Measurements from ENCODE around the gene TENM4.
"Not testable (repeated sequence)": the region's sequence is repeated elsewhere in the genome, so short reads cannot be mapped to it uniquely, and the experiment has no call there.

TENM4 gene

GRCh38 chr11:78642979-78643675, 797.7 kb downstream of the TENM4 start:
- in situ Hi-C loops (cut with MboI; ENCODE audit: low pct_unique_long_range_greater_than_20kb, low sequenced_read_pairs, unreplicated experiment), result loop anchor here (25.0 kb wide), 1 partner anchor 444 kb away; no protein-coding TSS in a partner anchor
- no peak for DNase-seq (ENCODE audit: low spot score)
- no peak for TF ChIP-seq CTCF (IDR thresholded peaks at IDR 0.05; ENCODE audit: extremely low read depth, insufficient read depth, missing control alignments)

GRCh38 chr11:78641541-78641940, 799.3 kb downstream of the TENM4 start:
- no peak for DNase-seq (ENCODE audit: low spot score)
- TF ChIP-seq CTCF (IDR thresholded peaks at IDR 0.05; ENCODE audit: extremely low read depth, insufficient read depth, missing control alignments), result no peak
- in situ Hi-C loops (cut with MboI; ENCODE audit: low pct_unique_long_range_greater_than_20kb, low sequenced_read_pairs, unreplicated experiment), result loop anchor here (25.0 kb wide), 1 partner anchor 446 kb away; no protein-coding TSS in a partner anchor

- no peak for DNase-seq (ENCODE audit: low spot score)
- no peak for TF ChIP-seq CTCF (IDR thresholded peaks at IDR 0.05; ENCODE audit: extremely low read depth, insufficient read depth, missing control alignments)
- in situ Hi-C loops (cut with MboI; ENCODE audit: low pct_unique_long_range_greater_than_20kb, low sequenced_read_pairs, unreplicated experiment), result loop anchor here (25.0 kb wide), 1 partner anchor 448 kb away; no protein-coding TSS in a partner anchor
These were observed 802.0 kb downstream of the TENM4 start for GRCh38 chr11:78638704-78639380.

GRCh38 chr11:78637527-78637926, 803.3 kb downstream of the TENM4 start:
- in situ Hi-C loops (cut with MboI; ENCODE audit: low pct_unique_long_range_greater_than_20kb, low sequenced_read_pairs, unreplicated experiment), result loop anchor here (25.0 kb wide), 1 partner anchor 450 kb away; no protein-coding TSS in a partner anchor
- not testable (repeated sequence) for DNase-seq (ENCODE audit: low spot score)

GRCh38 chr11:78635814-78636506, 804.9 kb downstream of the TENM4 start:
- in situ Hi-C loops (cut with MboI; ENCODE audit: low pct_unique_long_range_greater_than_20kb, low sequenced_read_pairs, unreplicated experiment), result loop anchor here (25.0 kb wide), 1 partner anchor 451 kb away; no protein-coding TSS in a partner anchor

GRCh38 chr11:78633516-78634310, 807.1 kb downstream of the TENM4 start:
- DNase-seq (ENCODE audit: low spot score), result no peak
- in situ Hi-C loops (cut with MboI; ENCODE audit: low pct_unique_long_range_greater_than_20kb, low sequenced_read_pairs, unreplicated experiment), result loop anchor here (25.0 kb wide), 1 partner anchor 454 kb away; no protein-coding TSS in a partner anchor
- no peak for TF ChIP-seq CTCF (IDR thresholded peaks at IDR 0.05; ENCODE audit: extremely low read depth, insufficient read depth, missing control alignments)

More at GRCh38 chr11:78635814-78636506, 804.9 kb downstream of the TENM4 start:
- DNase-seq (ENCODE audit: low spot score), result no peak
- no peak for TF ChIP-seq CTCF (IDR thresholded peaks at IDR 0.05; ENCODE audit: extremely low read depth, insufficient read depth, missing control alignments)
